Stimulated activated CD4-positive, alpha-beta T cell treated with anti-CD3 and anti-CD28 coated beads, Interleukin-1b, Interleukin-23, amount 100 ng/mL, for 48 hours (primary cell): ENCODE measurements around the gene ATF7IP.
"Not testable (repeated sequence)": the region's sequence is repeated elsewhere in the genome, so short reads cannot be mapped to it uniquely, and the experiment has no call there.

ENCODE experiments used
- DNase-seq: peaks from one replicate; pipeline ENCODE4 v3.0.0-alpha.2; 2020

Gene ATF7IP

DNA sequence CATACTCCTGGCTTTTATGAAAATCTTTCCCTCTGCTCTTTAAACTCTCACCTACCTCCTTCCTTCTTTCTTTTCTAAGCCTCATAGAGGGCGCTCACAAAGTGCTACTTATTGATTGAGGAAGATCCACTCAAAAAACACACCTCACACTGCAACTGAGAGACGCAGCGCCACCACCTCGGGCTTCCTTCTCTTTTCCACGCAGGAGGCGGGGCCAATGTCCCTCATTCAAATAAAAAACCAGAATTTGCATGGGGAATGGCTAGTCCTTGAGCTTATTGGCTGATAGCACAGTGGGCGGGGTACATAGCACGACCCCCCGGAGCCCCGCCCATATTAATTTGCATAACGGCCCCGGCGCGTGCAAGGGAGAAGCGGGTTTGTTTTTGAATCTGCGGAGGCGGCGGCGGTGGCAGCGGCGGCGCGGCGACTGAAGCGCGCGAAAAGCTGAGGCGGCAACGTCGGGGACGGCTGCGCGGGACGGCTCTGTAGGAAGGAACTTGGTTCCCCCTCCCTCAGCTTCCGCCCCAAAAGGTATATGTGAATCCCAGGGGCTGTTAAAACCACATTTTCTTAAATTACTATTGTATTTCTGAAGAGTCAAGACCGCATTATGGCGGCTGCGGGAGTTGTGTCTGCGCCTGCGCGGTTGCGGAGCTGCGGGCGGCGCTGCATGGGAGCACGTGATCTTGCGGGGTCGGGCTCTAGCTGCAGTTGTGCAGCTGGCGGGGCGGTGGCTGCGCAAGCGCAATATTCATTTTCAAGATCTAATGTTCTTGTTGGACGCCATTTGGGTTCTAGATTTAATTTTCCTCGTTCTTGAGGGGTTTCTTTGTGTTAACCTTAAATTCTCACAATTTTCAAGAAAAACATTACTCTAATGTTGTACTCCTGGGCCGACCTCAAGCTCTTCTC lies at the start of gene ATF7IP:
Gene ATF7IP (plus strand): TSS at position 389 of the 915 bp plus-strand sequence. CDS start 58,234 bp downstream, outside the sequence.
- peak; percentile 96 for DNase-seq

DNA sequence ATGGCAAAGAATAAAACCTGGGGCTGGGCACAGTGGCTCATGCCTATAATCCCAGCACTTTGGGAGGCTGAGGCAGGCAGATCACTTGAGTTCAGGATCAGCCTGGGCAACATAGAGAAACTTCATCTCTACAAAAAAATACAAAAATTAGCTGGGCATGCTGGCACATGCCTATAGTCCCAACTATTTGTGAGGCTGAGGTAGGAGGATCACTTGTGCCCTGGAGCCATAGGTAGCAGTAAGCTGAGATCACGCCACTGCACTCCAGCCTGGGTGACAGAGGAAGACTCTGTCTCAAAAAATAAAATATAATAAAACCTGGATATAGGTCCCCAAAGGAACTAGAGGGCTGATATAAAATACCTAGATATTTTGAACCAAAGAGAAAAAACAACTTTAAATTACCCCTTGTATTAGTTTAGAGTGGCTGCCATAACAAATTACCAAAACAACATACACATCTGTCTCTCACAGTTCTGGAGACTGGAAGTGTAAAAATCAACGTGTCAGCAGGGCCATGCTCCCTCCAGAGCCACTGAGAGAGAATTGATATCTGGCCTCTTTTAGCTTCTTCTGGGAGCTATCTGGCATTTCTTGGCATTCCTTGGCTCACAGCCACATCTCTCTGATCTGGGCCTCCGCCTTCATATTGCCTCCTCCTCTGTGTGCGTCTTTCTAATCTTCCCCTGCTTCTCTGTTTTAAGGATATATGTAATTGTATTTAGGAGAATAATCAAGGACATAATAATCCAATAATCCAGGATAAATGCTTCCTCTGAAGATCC lies 47.9 kb upstream of the ATF7IP start:
- no peak for DNase-seq

- DNase-seq: not testable (repeated sequence)
Measured at GRCh38 chr12:14319704-14320427, 45.6 kb upstream of the ATF7IP start.

- no peak for DNase-seq
Measured at GRCh38 chr12:14322403-14322802, 43.1 kb upstream of the ATF7IP start.

DNA sequence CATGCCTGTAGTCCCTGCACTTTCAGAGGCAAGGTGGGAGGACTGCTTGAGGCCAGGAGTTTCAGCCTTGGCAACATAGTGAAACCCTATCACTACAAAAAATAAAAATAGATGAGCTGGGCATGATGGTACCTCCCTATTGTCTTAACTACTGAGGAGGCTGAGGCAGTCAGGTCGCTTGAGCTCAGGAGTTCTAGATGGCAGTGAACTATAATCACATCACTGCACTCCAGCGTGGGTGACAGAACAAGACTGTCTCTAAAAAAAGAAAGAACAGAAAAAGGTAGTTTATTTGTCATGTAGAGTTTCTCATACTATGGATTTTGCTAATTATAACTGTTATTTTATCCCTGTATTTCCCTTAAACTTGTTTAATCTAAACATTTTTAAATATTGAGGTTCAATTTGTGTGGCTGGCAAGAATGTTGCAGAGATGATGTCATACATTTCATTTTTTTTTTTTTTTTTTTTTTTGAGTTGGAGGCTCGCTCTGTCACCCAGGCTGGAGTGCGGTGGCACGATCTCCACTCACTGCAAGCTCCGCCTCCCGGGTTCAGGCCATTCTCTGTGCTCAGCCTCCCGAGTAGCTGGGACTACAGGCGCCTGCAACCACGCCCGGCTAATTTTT lies 39.7 kb upstream of the ATF7IP start:
- no peak for DNase-seq

DNA sequence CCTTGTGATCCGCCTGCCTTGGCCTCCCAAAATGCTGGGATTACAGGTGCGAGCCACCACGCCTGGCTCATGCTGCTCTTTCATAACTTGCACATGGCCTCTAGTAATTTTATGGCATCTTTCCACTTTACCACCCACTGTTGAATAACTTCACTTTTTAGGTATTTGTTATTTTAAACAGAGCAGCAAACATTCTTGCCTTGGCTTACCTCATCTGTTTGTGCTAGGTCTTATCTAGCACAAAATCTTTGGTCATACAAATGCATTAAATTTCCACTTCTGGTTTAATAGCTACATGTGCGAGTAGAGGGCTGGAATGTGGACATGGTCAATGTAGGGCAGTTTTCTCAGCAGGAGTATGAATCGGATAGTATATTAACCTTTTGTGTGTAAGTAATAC lies 38.8 kb upstream of the ATF7IP start:
- DNase-seq: no peak

GRCh38 chr12:14327711-14328110 lies 37.8 kb upstream of the ATF7IP start:
- DNase-seq: no peak

GRCh38 chr12:14332482-14332881 lies 33.0 kb upstream of the ATF7IP start:
- DNase-seq: no peak

DNA sequence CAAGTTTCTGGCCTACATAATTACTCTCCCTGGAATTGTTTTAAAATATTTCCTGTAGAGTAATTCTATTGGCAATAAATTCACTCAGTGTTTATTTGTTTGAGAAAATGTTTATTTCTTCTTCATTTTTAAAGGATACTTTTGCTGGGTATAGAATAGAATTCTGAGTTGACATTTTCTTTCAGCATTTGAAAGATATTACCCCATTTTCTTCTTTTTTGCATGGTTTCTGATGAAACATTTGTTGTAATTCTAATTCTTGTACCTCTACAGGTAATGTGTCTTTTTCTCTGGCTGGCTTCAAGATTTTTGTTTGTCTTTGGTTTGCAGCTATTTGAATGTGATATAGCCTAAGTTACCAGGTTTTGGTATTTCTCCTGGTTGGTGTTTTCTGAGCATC lies 25.1 kb upstream of the ATF7IP start:
- no peak for DNase-seq

DNA sequence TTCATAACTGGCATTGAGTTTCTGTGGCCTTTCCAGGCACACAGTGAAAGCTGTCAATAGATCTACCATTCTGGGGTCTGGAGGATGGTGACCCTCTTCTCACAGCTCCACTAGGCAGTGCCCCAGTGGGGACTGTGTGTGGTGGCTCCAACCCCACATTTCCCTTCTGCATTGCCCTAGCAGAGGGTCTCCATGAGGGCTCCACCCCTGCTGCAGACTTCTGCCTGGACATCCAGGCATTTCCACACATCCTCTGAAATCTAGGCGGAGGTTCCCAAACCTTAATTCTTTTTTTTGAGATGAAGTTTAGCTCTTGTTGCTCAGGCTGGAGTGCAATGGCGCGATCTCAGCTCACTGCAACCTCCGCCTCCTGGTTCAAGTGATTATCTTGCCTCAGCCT lies 14.0 kb upstream of the ATF7IP start:
- DNase-seq: not testable (repeated sequence)

DNA sequence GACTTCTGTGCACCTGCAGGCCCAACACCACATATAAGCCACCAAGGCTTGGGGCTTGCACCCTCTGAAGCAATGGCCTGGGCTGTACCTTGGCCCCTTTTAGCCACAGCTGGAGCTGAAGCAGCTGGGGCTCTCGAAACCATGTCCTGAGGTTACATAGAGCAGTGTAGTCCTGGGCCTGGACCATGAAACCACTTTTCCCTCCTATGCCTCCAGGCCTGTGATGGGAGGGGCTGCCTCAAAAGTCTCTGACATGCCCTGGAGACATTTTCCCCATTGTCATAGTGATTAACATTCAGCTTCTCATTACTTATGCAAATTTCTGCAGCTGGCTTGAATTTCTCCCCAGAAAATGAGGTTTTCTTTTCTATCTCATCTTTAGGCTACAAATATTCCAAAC lies 13.4 kb upstream of the ATF7IP start:
- not testable (repeated sequence) for DNase-seq

- not testable (repeated sequence) for DNase-seq
Measured at GRCh38 chr12:14354665-14355064, 10.8 kb upstream of the ATF7IP start.

- DNase-seq: no peak
Measured at GRCh38 chr12:14356147-14356546, 9.3 kb upstream of the ATF7IP start.

DNA sequence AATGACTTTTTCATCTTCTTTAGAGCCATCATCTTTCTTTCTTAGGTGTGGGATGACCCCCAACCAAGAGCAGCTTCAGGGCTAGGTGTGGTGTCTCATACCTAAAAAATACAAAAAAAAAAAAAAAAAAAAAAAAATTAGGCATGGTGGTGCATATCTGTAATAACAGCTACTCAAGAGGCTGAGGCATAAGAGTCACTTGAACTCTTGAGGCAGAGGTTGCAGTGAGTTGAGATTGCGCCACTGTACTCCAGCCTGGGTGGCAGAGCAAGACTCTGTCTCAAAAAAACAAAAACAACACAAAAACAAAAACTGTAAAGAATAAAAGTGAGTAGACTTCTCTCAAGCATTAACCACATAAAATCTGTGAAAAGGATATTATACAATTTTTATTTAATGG lies 8.0 kb upstream of the ATF7IP start:
- no peak for DNase-seq

GRCh38 chr12:14362352-14362751 lies 3.1 kb upstream of the ATF7IP start:
- DNase-seq: no peak

GRCh38 chr12:14364583-14365271 lies 755 bp upstream of the ATF7IP start:
- no peak for DNase-seq

- DNase-seq: no peak
Measured at GRCh38 chr12:14366209-14367039, 942 bp downstream of the ATF7IP start.

DNA sequence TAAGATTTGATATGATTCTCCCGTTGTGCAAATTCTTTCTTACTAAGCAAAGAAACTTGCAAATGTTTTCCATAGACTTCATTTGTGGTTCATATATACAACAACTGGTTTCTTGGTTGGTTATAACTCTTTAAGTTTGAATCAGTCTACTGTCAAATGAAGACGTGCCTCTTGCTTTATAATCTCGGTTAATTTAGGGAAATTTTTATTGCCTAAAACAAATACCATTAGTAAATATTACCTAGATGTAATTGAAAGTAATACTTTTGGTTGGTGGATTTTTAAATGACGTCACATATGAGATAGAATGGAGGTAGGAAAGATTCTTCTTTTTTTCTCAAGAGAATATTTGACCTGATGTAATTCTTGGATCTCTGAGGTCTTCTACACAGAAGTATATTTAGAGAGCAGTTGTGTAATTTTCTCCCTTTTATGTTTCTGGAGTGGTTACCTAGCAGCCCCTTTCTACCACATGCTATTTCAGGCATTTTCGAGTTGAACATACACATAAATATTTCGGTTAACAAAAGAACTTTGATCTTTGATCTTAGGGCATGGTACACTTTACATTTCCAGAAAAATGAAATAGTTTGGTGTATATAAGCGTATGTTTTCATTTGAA lies 1.7 kb downstream of the ATF7IP start:
- no peak for DNase-seq

DNA sequence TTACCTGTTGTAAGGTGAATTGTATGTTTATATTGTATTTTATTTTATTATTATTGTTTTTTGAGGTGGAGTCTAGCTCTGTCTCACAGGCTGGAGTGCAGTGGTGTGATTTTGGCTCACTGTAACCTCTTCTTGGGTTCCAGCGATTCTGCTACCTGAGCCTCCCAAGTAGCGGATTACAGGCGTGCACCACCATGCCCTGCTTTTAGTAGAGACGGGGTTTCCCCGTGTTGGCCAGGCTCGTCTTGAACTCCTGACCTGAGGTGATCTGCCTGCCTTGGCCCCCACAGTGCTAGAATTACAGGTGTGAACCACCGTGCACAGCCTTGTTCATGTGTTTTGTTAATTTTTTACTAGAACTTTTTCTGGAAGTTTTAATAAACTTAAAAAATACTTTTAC lies 3.8 kb downstream of the ATF7IP start:
- DNase-seq: no peak

GRCh38 chr12:14373217-14373616 lies 7.7 kb downstream of the ATF7IP start:
- no peak for DNase-seq

- no peak for DNase-seq
Measured at GRCh38 chr12:14379508-14379907, 14.0 kb downstream of the ATF7IP start.
